ENCODE results near the gene LHFPL2. TPM values are rescaled to one million over a fixed set of nuclear protein-coding genes. Genes with fewer than 3 reads are reported as not detected.

Gene LHFPL2
- polyA plus RNA-seq, 3 donors: 46.8 to 49.0 (median 48.5) TPM

DNA sequence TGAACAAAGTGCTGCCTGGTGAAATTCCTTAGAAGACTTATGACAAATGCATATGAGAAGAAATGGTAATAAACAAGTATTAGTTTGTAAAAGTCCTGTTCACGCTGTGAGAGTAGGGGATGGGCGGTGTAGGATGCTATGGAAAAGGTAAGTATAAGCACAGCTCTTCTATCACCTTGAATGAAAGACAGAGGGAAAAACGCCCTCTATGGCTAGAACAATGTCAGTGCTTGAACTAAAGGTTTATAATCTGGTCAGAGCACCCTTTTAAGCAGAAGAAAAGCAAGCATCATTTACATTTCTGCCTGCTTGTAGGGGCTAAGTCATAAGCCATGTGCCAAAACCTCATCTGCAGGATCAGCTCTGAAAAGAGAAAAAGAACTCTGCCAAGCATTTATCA is 115.2 kb downstream of the LHFPL2 start:
- DNase-seq (ENCODE audit: low read depth in 3 of 3, low spot score in 2 of 3): no peak

GRCh38 chr5:78530342-78531096 is 118.1 kb downstream of the LHFPL2 start:
- DNase-seq (ENCODE audit: low read depth in 3 of 3, low spot score in 2 of 3): no peak

GRCh38 chr5:78527925-78528324 is 120.6 kb downstream of the LHFPL2 start:
- DNase-seq (ENCODE audit: low read depth in 3 of 3, low spot score in 2 of 3): no peak

DNA sequence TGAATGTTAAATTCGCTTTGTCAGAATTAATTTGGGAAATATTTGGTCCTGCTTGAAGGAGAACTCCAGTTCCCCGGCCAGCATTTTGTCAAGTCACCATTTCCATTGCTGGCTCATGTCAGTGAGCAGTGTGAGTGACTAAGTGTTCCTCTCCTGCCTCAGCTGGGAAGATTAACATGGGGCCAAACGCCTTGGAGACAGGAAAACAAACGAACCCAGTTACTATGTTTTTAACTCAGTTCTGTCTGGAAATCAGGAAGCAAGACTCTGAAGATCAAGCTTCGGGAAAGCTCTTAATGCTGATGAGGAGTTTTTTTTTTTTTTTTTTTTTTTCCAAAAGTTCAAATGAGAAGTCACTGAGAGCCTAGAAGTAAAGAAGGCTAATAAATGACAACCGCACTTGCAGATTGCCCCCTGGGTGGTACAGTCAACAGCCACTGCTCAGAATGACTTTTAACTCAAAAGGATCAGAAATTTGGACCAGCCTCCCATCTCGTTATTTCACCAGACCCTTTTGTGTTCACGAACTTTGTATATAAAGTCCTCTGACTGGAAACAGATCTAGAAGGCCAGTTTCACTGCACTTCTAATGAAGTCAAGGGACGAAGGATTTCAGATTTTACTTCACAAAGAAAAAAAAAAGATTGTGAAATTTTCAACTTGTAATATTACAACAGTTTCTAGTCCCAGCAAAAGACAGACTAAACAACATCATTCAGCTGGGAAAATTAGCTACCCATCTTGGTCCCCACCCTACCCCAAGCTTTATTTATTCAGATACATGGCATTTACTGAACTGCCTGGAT is 121.3 kb downstream of the LHFPL2 start:
- no peak for DNase-seq (ENCODE audit: low read depth in 3 of 3, low spot score in 2 of 3)

DNA sequence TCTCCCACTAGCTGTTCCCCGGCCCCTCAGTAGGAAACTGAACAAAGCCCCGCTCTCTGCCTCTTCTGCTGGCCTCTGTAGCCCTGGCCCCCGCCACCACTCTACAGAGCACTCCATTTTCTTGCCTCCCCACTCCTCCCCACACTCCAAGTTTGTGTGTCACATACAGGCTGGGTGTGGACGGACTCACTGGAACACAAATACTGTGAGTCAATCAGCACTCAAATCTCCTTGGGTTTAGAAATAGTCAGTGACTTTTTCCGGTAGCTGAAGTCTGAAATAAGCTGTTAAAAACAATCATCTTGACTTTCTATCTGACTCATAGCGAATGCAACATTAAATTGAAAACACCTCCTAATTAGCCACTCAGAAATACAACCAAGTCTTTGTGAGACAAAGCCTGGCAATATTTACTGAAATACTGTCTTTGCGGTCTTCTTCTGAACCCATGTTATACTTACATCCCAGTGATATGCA is 122.5 kb downstream of the LHFPL2 start:
- DNase-seq (ENCODE audit: low read depth in 3 of 3, low spot score in 2 of 3): no peak

DNA sequence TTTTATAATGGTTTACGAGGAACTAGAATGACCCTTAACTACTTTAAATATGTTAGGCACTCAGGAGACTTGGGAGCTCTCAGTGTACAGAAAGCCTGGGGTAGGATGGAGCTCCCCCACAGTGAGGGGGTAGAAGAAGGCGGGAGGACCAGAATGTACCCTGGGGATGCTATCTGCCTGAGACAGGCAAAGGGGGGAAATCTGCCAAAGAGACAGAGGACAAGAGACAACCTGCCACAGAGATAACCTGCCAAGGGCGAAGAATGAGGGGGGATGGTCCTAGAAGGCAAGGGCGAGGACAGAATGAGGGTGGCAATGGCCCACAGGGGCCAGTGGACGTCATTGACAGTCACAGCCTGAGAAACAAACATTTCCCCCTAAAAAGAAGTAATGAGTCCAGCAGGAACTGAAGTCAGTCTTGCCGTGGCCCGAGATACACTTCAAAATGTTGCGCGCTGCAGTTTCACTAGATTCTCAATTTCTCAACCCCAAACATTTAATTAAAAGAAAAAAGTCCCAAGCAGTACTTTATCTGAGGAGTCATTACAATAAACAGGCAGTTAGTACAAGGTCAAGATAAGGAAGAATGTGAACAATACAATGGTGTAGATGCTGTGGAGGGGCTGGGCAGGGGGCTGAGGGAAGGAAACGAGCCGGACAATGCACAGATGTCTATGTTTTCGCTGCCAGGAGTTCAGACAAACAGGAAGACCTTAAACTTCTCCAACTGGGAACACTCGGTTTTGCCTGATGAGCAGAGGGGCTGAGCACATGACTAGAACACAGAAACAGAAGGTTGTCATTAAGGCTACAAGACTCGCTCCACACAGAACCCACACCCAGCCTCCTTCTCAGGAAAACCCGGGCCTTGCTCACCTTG is 125.0 kb downstream of the LHFPL2 start:
- no peak for DNase-seq (ENCODE audit: low read depth in 3 of 3, low spot score in 2 of 3)

- no peak for DNase-seq (ENCODE audit: low read depth in 3 of 3, low spot score in 2 of 3)
Measured at GRCh38 chr5:78522476-78523260, 125.9 kb downstream of the LHFPL2 start.

- no peak for DNase-seq (ENCODE audit: low read depth in 3 of 3, low spot score in 2 of 3)
Measured at GRCh38 chr5:78521455-78521854, 127.1 kb downstream of the LHFPL2 start.

DNA sequence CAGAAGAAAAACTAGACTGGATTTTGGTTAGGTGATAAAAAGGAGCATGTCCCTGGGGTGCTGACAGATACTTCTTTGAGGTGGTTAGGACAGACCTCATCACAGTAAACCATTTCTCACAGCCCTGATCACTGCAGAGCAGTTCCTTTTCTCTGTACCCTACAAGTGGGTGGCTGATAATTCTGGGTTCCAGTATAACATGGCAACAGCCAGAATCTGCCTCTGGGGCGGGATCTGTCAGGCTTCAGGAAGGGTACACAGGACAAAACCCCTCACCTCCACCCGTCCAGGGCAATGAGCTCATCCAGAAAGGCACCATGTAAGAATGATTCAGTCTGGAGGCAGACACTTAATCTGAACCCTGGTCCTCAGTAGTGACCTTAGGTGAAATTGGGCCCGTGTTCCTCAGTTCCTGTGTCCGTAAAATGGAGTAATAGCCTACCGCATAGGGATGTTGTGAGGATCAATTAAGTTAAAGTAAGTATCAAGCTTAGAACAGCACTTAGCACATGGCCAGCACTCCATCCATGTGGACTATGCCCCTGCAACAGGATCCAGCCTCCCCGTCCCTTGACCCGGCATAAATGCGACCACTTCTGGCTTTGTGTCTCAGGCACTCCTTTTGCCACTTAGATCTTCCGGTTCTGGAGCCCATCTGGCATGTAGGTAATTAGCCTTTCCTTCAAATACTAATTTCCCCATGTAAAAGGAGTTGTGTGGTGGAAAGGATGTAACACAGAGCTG is 129.2 kb downstream of the LHFPL2 start:
- DNase-seq (ENCODE audit: low read depth in 3 of 3, low spot score in 2 of 3): no peak

- no peak for DNase-seq (ENCODE audit: low read depth in 3 of 3, low spot score in 2 of 3)
Measured at GRCh38 chr5:78518365-78519197, 130.0 kb downstream of the LHFPL2 start.

DNA sequence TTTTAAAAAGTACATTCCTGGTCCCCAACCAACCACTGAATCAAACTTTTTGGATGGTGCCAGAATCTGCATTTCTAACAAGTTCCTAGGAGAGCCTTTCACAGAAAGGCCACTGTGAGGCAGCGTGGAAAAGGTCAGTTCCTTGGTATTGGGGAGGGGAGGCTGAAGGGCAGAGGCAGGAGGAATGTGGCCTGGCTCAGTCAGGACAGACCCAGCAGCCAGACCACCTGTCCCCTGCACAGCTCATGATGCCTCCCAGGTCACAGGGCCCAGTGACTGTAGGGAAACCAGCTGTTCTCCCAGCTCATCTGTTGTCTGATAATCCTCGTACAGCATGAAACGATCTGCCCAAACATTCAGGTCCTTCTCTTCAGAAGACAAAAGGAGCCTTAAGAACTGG is 132.9 kb downstream of the LHFPL2 start:
- no peak for DNase-seq (ENCODE audit: low read depth in 3 of 3, low spot score in 2 of 3)

- no peak for DNase-seq (ENCODE audit: low read depth in 3 of 3, low spot score in 2 of 3)
Measured at GRCh38 chr5:78514427-78515330, 133.9 kb downstream of the LHFPL2 start.

DNA sequence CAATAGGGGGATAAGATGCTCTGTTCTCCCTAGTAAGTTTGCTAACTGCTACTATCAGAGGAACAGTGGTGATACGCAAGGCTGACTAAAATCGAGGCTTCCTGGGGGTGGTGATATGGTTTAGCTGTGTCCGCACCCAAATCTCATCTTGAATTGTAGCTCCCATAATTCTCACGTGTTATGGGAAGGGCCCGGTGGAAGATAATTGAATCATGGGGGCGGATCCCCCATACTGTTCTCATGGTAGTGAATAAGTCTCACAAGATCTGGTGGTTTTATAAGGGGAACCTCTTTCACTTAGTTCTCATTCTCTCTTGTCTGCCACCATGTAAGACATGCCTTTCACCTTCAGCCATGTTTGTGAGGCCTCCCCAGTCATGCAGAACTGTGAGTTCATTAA is 135.1 kb downstream of the LHFPL2 start:
- DNase-seq (ENCODE audit: low read depth in 3 of 3, low spot score in 2 of 3): no peak

DNA sequence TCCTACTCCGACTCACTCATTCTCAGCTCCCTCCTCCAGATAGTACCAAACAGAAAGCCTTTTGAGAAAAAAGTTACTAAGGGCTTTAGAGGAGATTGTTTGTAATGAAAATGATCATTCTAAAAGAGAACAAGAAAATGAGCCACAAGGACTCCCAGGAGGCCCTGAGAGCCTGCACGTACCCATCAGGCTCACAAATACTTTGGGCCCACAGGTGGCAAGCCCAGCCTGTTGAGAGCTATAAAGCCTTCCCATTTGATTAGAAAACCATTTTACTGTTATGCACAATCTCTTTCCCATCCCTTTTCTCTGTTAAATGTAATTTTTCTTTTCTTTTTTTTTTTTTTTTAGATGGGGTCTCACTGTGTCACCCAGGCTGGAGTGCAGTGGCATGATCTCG is 136.1 kb downstream of the LHFPL2 start:
- DNase-seq (ENCODE audit: low read depth in 3 of 3, low spot score in 2 of 3): no peak

DNA sequence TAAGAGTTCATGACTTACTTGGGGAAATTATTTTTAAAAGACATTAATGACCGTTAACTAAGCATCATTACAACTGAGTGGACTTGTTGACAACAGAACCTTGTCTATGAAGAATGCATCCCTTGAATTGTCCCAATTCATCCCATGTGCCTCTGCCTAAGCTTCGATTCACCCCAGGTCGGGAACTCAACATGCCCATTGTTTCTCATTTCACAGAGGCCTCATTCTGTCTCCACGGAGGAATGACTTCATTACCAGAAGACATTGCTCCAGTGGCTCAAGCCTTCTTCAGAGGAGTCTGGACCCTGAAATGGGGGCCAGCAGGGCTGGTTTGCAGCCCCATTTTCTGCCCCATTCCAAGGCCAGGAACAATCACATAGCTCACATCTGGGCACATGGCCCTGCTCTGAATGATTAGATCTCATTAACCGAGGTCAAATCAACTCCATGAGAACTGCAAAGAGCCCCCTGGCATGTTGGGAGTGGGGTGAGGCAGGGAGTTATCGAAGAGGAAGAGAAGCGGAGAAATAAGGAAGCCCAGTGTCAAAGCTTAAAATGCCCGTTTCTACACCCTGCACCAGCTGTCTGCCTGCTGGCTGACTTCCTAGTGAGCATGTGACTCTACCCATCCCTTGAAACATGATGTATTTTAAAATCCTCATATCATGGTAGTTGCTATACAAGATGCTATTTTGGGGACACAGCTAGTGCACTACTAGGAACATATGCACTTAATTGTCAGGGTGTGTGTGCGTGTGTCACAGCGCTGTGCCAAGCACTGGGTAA is 137.3 kb downstream of the LHFPL2 start:
- no peak for DNase-seq (ENCODE audit: low read depth in 3 of 3, low spot score in 2 of 3)

- DNase-seq (ENCODE audit: low read depth in 3 of 3, low spot score in 2 of 3): no peak
Measured at GRCh38 chr5:78509884-78510769, 138.4 kb downstream of the LHFPL2 start.

Measured in right renal cortex interstitium (tissue), 3 donors.